BLaER1 (cell line): Measurements from ENCODE around the gene CFAP107.

Experiments
- H3K27ac ChIP-seq: shearing (Covaris generic); formaldehyde crosslinking; 2 replicates; pipeline ENCODE4 v1.8.1; 2022
- H3K27me3 ChIP-seq: shearing (Covaris generic); formaldehyde crosslinking; 2 replicates; pipeline ENCODE4 v1.8.1; 2022
- H3K36me3 ChIP-seq: shearing (Covaris generic); formaldehyde crosslinking; 2 replicates; pipeline ENCODE4 v1.8.1; 2022
- H3K4me1 ChIP-seq: shearing (Covaris generic); formaldehyde crosslinking; 2 replicates; pipeline ENCODE4 v1.8.1; 2022
- H3K4me2 ChIP-seq: shearing (Covaris generic); formaldehyde crosslinking; 2 replicates; pipeline ENCODE4 v1.8.1; 2022
- H3K4me3 ChIP-seq: shearing (Covaris generic); formaldehyde crosslinking; 2 replicates; pipeline ENCODE4 v1.8.1; 2022
- H3K9ac ChIP-seq: shearing (Covaris generic); formaldehyde crosslinking; 2 replicates; pipeline ENCODE4 v1.8.1; 2022
- H3K9me3 ChIP-seq: shearing (Covaris generic); formaldehyde crosslinking; 2 replicates; pipeline ENCODE4 v1.8.1; 2022
- H4K20me1 ChIP-seq: shearing (Covaris generic); formaldehyde crosslinking; 2 replicates; pipeline ENCODE4 v1.8.1; 2022
- Cebpa-rat ChIP-seq: shearing (Covaris generic); IDR thresholded peaks from 2 replicates; pipeline ENCODE4 v1.8.1; 2022

The CFAP107 gene

DNA sequence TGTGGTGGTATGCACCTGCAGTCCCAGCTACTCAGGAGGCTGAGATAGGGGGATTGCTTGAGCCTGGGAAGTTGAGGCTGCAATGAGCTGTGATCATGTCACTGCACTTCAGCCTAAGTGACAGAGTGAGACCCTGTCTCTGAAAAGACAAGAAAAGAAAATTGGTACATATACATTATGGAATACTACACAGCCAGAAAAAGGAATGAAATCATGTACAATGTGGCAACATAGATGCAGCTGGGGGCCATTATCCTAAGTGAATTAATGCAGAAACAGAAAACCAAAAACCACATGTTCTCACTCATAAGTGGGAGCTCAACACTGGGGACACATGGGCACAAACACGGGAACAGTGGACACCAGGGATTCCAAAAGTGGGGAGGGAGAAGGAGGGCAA, 7.1 kb upstream of the CFAP107 start:
- Histone ChIP-seq H3K36me3 (no peaks in the 10 kb centered on the region), H3K9ac (no peak overlapping the region), H3K27me3 (no peaks in the 10 kb centered on the region), H3K27ac (no peak overlapping the region), H3K9me3 (peaks cover 8% of the 10 kb centered on the region; the same call in 1 of the 2 replicates), H3K4me2 (no peak overlapping the region), H3K4me1 (no peaks in the 10 kb centered on the region), H3K4me3 (no peak overlapping the region), H4K20me1 (no peaks in the 10 kb centered on the region)
- no peak for TF ChIP-seq Cebpa-rat

- TF ChIP-seq Cebpa-rat: no peak
- Histone ChIP-seq H3K27ac (no peak overlapping the region), H3K4me2 (no peak overlapping the region), H3K9me3 (peaks cover 8% of the 10 kb centered on the region; the same call in 1 of the 2 replicates), H3K27me3 (no peaks in the 10 kb centered on the region), H3K4me3 (no peak overlapping the region), H3K36me3 (no peaks in the 10 kb centered on the region), H3K9ac (no peak overlapping the region), H4K20me1 (no peaks in the 10 kb centered on the region), H3K4me1 (no peaks in the 10 kb centered on the region)
Observed at GRCh38 chr1:12739613-12740012, 6.4 kb upstream of the CFAP107 start.

DNA sequence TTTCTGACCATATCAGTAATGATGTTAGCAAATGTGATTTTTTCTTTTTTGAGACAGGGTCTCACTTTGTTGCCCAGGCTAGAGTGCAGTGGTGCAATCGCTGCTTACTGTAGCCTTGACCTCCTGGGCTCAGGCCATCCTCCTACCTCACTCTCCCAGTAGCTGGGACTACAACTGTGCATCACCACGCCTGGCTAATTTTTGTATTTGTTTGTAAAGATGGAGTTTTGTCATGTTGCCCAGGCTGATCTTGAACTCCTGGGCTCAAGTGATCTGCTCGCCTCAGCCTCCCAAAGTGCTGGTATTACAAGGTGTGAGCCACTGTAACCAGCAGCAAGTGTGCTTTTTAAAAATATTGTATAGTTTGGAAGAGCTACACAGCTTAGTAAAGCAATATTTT, 4.1 kb upstream of the CFAP107 start:
- Histone ChIP-seq H3K4me3 (no peak overlapping the region), H3K4me2 (no peak overlapping the region), H3K9me3 (peaks cover 3% of the 10 kb centered on the region), H3K36me3 (no peaks in the 10 kb centered on the region), H3K4me1 (no peaks in the 10 kb centered on the region), H4K20me1 (no peaks in the 10 kb centered on the region), H3K27ac (no peak overlapping the region), H3K9ac (no peak overlapping the region), H3K27me3 (no peaks in the 10 kb centered on the region)
- no peak for TF ChIP-seq Cebpa-rat

GRCh38 chr1:12745126-12745991, 641 bp upstream of the CFAP107 start:
- Histone ChIP-seq H4K20me1 (no peaks in the 10 kb centered on the region), H3K36me3 (no peaks in the 10 kb centered on the region), H3K4me3 (no peak overlapping the region), H3K27ac (no peak overlapping the region), H3K27me3 (no peaks in the 10 kb centered on the region), H3K9me3 (peaks cover 31% of the 10 kb centered on the region), H3K4me1 (no peaks in the 10 kb centered on the region), H3K9ac (no peak overlapping the region), H3K4me2 (no peak overlapping the region)
- no peak for TF ChIP-seq Cebpa-rat

DNA sequence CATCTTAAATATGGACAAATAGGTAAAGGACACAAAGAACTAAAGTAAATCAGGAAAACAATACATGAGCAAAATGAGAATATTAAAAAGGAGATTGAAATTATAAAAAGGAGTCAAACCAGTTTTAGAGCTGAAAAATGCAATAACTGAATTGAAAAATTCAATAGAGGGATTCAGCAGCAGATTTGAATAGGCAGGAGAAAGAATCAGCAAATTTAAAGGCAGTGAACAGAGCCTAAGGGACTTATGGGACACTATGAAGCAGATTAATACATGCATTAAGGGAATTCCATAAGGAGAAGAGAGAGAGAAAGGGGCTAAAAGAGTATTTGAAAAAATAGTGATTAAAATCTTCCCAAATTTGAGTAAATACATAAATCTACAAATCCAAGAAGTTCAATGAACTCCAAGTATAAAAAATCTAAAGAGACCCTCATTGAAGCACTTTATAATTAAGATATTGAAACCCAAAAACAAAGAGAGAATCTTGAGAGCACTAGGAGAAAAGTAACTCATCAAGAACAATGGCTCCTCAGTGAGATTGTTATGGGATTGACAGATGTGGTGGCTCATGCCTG, 2.9 kb downstream of the CFAP107 start:
- H3K27me3 ChIP-seq: no peaks in the 10 kb centered on the region
- H3K9ac ChIP-seq: no peak overlapping the region
- H3K27ac ChIP-seq: no peak overlapping the region

DNA sequence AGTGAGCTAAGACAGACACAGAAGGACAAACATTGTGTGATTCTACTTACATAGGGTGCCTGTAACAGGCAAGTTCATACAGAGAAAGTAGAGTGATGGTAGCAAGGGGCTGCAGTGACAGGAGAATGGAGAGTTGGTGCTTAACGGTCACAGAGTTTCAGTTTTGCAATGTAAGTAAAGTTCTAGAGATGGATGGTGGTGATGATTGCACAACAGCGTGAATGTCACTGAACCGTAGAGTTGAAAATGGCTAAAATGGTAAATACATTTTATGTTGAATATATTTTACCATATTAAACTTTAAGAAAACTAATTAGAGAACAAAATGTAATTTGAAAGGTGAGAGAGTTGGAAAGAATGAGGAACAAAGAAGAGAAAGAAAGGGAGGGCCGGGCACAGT, 8.7 kb downstream of the CFAP107 start:
- H3K4me3 ChIP-seq: no peak overlapping the region
- no peak overlapping the region for H3K9ac ChIP-seq
- no peaks in the 10 kb centered on the region for H3K27me3 ChIP-seq
- H3K27ac ChIP-seq: no peak overlapping the region
- peaks cover under 1% of the 10 kb centered on the region; the same call in 1 of the 2 replicates for H3K9me3 ChIP-seq
- no peak overlapping the region for H3K4me2 ChIP-seq
- H4K20me1 ChIP-seq: no peaks in the 10 kb centered on the region
- TF ChIP-seq Cebpa-rat: no peak
- H3K4me1 ChIP-seq: no peaks in the 10 kb centered on the region
- no peaks in the 10 kb centered on the region for H3K36me3 ChIP-seq

More for the DNA sequence above, 2.9 kb downstream of the CFAP107 start:
- H3K36me3 ChIP-seq: no peaks in the 10 kb centered on the region
- H3K4me3 ChIP-seq: no peak overlapping the region
- H3K9me3 ChIP-seq: peaks cover 31% of the 10 kb centered on the region
- no peaks in the 10 kb centered on the region for H4K20me1 ChIP-seq
- H3K4me1 ChIP-seq: no peaks in the 10 kb centered on the region
- H3K4me2 ChIP-seq: no peak overlapping the region
- no peak for TF ChIP-seq Cebpa-rat

- H3K4me3 ChIP-seq: no peak overlapping the region
- no peak for TF ChIP-seq Cebpa-rat
- H4K20me1 ChIP-seq: no peaks in the 10 kb centered on the region
- H3K27ac ChIP-seq: no peak overlapping the region
- no peak overlapping the region for H3K4me2 ChIP-seq
- no peak overlapping the region for H3K9ac ChIP-seq
- no peaks in the 10 kb centered on the region for H3K36me3 ChIP-seq
- no peaks in the 10 kb centered on the region for H3K27me3 ChIP-seq
- H3K9me3 ChIP-seq: no peaks in the 10 kb centered on the region
- H3K4me1 ChIP-seq: no peaks in the 10 kb centered on the region
Observed at GRCh38 chr1:12756273-12756672, 10.3 kb downstream of the CFAP107 start.

GRCh38 chr1:12756768-12757413, 10.9 kb downstream of the CFAP107 start:
- H3K9me3 ChIP-seq: no peaks in the 10 kb centered on the region
- no peak overlapping the region for H3K9ac ChIP-seq
- no peaks in the 10 kb centered on the region for H4K20me1 ChIP-seq
- no peak overlapping the region for H3K4me3 ChIP-seq
- no peaks in the 10 kb centered on the region for H3K36me3 ChIP-seq
- no peak overlapping the region for H3K4me2 ChIP-seq
- no peaks in the 10 kb centered on the region for H3K4me1 ChIP-seq
- no peaks in the 10 kb centered on the region for H3K27me3 ChIP-seq
- H3K27ac ChIP-seq: no peak overlapping the region
- no peak for TF ChIP-seq Cebpa-rat

- Histone ChIP-seq H3K9me3 (no peaks in the 10 kb centered on the region), H3K4me3 (no peak overlapping the region), H4K20me1 (no peaks in the 10 kb centered on the region), H3K4me2 (no peak overlapping the region), H3K27me3 (no peaks in the 10 kb centered on the region), H3K27ac (no peak overlapping the region), H3K9ac (no peak overlapping the region), H3K4me1 (no peaks in the 10 kb centered on the region), H3K36me3 (no peaks in the 10 kb centered on the region)
- no peak for TF ChIP-seq Cebpa-rat
Observed at GRCh38 chr1:12757836-12758235, 11.8 kb downstream of the CFAP107 start.

GRCh38 chr1:12760256-12760795, 14.3 kb downstream of the CFAP107 start:
- H3K36me3 ChIP-seq: no peaks in the 10 kb centered on the region
- H3K9me3 ChIP-seq: no peaks in the 10 kb centered on the region
- no peak for TF ChIP-seq Cebpa-rat
- H3K27me3 ChIP-seq: no peaks in the 10 kb centered on the region
- H3K4me3 ChIP-seq: no peak overlapping the region
- H3K27ac ChIP-seq: no peak overlapping the region
- H3K9ac ChIP-seq: no peak overlapping the region
- H3K4me2 ChIP-seq: no peak overlapping the region
- no peaks in the 10 kb centered on the region for H4K20me1 ChIP-seq
- no peaks in the 10 kb centered on the region for H3K4me1 ChIP-seq
